ENCODE results near the gene GNAT3. TPM values are rescaled to one million over a fixed set of nuclear protein-coding genes. Genes with fewer than 3 reads are reported as not detected.

The GNAT3 gene
- total RNA-seq, 1 experiment from 2014 or later = not detected

DNA sequence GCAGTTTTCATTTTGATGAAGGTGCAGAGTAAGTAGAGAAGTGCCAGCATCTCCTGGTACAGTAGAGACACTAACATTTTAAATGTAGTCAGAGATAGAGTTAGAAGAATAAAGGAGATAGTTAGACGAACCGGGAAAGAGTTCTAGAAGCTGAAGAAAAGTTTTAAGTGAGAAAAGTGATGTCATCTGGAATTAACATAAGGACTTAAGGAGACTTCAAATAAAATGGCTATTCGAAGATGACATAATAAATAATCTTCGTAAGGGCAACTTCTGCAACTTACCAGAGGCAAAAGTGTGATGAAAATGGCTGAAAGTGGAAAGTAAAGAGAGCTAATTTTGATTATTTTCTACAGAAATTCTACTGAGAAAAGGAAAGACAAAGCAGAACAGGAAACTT, 20.4 kb downstream of the GNAT3 start:
- no peaks in the 10 kb centered on the region for H3K36me3 ChIP-seq (ENCODE audit: low read depth)
- TF ChIP-seq, protein P1, sequence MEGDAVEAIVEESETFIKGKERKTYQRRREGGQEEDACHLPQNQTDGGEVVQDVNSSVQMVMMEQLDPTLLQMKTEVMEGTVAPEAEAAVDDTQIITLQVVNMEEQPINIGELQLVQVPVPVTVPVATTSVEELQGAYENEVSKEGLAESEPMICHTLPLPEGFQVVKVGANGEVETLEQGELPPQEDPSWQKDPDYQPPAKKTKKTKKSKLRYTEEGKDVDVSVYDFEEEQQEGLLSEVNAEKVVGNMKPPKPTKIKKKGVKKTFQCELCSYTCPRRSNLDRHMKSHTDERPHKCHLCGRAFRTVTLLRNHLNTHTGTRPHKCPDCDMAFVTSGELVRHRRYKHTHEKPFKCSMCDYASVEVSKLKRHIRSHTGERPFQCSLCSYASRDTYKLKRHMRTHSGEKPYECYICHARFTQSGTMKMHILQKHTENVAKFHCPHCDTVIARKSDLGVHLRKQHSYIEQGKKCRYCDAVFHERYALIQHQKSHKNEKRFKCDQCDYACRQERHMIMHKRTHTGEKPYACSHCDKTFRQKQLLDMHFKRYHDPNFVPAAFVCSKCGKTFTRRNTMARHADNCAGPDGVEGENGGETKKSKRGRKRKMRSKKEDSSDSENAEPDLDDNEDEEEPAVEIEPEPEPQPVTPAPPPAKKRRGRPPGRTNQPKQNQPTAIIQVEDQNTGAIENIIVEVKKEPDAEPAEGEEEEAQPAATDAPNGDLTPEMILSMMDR (conservative IDR thresholded peaks at IDR 0.05) = no peak
- TF ChIP-seq EZH2 (IDR thresholded peaks at IDR 0.05; ENCODE audit: low read depth) = no peak
- intact Hi-C loops (cut with micrococcal nuclease; ENCODE audit: unreplicated experiment) = no loop called here
- no peaks in the 10 kb centered on the region for H4K20me1 ChIP-seq (ENCODE audit: insufficient read depth)
- no peak overlapping the region for H2AFZ ChIP-seq
- ChIA-PET POLR2A (ENCODE audit: unreplicated experiment) (interaction anchor here (0.7 kb wide), 1 partner anchor 65 kb away, joined by 6 read pairs; no protein-coding TSS in a partner anchor), CTCF (no interaction called here)
- no peak overlapping the region for H3K4me2 ChIP-seq
- H3K9me2 ChIP-seq (ENCODE audit: insufficient read depth) = no peaks in the 10 kb centered on the region
- H3K4me3 ChIP-seq = no peak overlapping the region
- H3K27me3 ChIP-seq (ENCODE audit: insufficient read depth, low read depth) = no peaks in the 10 kb centered on the region
- no peaks in the 10 kb centered on the region for H3K79me2 ChIP-seq (ENCODE audit: low read depth)
- no TSS peak for BruUV-seq (replicated peaks)
- H3F3A ChIP-seq (ENCODE audit: insufficient read depth, low read depth) = no peaks in the 10 kb centered on the region
- H3K4me1 ChIP-seq (replicated peaks; ENCODE audit: insufficient read depth) = no peaks in the 10 kb centered on the region
- H3K9me3 ChIP-seq (ENCODE audit: insufficient read depth, low read depth) = no peaks in the 10 kb centered on the region
- DNase-seq = no peak
- no peak overlapping the region for H3K27ac ChIP-seq

DNA sequence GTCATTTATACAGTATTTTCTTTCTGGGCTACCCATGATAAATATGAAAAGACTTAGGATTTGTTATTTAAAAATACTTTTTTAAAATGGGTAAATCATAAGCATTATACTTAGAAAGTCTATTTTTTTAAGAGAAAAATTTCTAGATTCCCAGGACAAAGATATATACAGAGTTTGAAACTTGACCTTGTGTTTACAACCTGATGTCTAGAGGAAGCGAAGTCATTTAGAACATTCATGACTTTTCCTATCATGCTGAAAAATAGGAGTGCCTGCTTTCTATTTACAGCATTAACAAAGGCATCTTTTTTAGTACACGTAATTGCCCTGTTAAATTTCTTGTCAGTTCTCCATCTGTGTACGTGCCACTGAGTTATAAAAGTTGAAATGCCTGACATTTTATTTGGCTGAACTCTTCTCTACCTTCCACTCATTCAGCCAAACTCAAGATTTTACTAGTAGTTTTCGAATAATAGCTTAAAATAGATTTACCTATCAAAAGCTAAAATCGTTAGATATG, 23.0 kb downstream of the GNAT3 start:
- Histone ChIP-seq H3K27me3 (ENCODE audit: insufficient read depth, low read depth) (no peaks in the 10 kb centered on the region), H4K20me1 (ENCODE audit: insufficient read depth) (no peaks in the 10 kb centered on the region), H3K27ac (no peak overlapping the region), H3K36me3 (ENCODE audit: low read depth) (no peaks in the 10 kb centered on the region), H3K9me2 (ENCODE audit: insufficient read depth) (no peaks in the 10 kb centered on the region), H3K4me3 (no peak overlapping the region), H3K4me2 (no peak overlapping the region), H2AFZ (no peak overlapping the region), H3F3A (ENCODE audit: insufficient read depth, low read depth) (no peaks in the 10 kb centered on the region), H3K4me1 (replicated peaks; ENCODE audit: insufficient read depth) (no peaks in the 10 kb centered on the region), H3K79me2 (ENCODE audit: low read depth) (no peaks in the 10 kb centered on the region), H3K9me3 (ENCODE audit: insufficient read depth, low read depth) (no peaks in the 10 kb centered on the region)
- no peak for DNase-seq
- TF ChIP-seq, protein P1 (conservative IDR thresholded peaks at IDR 0.05) = no peak
- TF ChIP-seq EZH2 (IDR thresholded peaks at IDR 0.05; ENCODE audit: low read depth) = no peak
- no TSS peak for BruUV-seq (replicated peaks)
- ChIA-PET POLR2A (ENCODE audit: unreplicated experiment) (no interaction called here), CTCF (no interaction called here)
- intact Hi-C loops (cut with micrococcal nuclease; ENCODE audit: unreplicated experiment) = no loop called here

DNA sequence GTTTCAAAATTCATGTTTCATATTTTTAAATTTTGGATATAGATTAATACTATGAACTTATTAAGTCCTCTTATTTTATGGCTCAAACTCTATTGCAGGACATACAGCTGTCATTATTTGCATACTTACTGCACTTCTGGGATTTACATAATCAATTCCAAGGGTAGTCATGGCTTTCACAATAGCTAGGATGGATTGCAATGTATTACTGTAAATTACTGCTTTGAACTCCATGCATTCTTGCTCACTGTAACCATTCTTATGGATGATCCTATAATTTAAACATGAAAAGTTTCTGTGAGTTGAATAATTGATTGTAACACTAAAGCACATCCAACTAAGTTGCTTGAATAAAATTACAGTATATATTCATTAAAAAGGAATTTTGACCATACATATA, 23.5 kb downstream of the GNAT3 start:
- H3K27me3 ChIP-seq (ENCODE audit: insufficient read depth, low read depth) = no peaks in the 10 kb centered on the region
- intact Hi-C loops (cut with micrococcal nuclease; ENCODE audit: unreplicated experiment) = no loop called here
- DNase-seq = no peak
- no TSS peak for BruUV-seq (replicated peaks)
- H3K4me3 ChIP-seq = no peak overlapping the region
- H3K4me1 ChIP-seq (replicated peaks; ENCODE audit: insufficient read depth) = no peaks in the 10 kb centered on the region
- H3K4me2 ChIP-seq = no peak overlapping the region
- POLR2A ChIA-PET (ENCODE audit: unreplicated experiment) = no interaction called here
- CTCF ChIA-PET = no interaction called here
- H3K36me3 ChIP-seq (ENCODE audit: low read depth) = no peaks in the 10 kb centered on the region
- H3K9me2 ChIP-seq (ENCODE audit: insufficient read depth) = no peaks in the 10 kb centered on the region
- no peak for TF ChIP-seq EZH2 (IDR thresholded peaks at IDR 0.05; ENCODE audit: low read depth)
- TF ChIP-seq, protein P1 (conservative IDR thresholded peaks at IDR 0.05) = no peak
- H3F3A ChIP-seq (ENCODE audit: insufficient read depth, low read depth) = no peaks in the 10 kb centered on the region
- no peak overlapping the region for H2AFZ ChIP-seq
- H4K20me1 ChIP-seq (ENCODE audit: insufficient read depth) = no peaks in the 10 kb centered on the region
- H3K79me2 ChIP-seq (ENCODE audit: low read depth) = no peaks in the 10 kb centered on the region
- no peak overlapping the region for H3K27ac ChIP-seq
- H3K9me3 ChIP-seq (ENCODE audit: insufficient read depth, low read depth) = no peaks in the 10 kb centered on the region
